Epithelial cell of proximal tubule (primary cell): ENCODE measurements around the gene GNAT1. TPM values are rescaled to one million over a fixed set of nuclear protein-coding genes. Genes with fewer than 3 reads are reported as not detected.

ENCODE experiments used
- DNase-seq: peaks from one replicate; pipeline ENCODE4 v3.0.0-alpha.2; 2011; ENCODE audit warnings: low read depth
- H3K4me3 ChIP-seq: 2 replicates; pipeline ENCODE4 v1.5.1; 2011; ENCODE audit warnings: low read depth, mild to moderate bottlenecking, low read length
- total RNA-seq: library from RNA; depleted of rRNA; stranded (reverse); fragments of >200 nt; gene quantifications from 2 replicates; pipeline ENCODE4 v1.2.3, GENCODE V29; 2015
- TF ChIP-seq, protein P1 (sequence below): conservative IDR thresholded peaks from 2 replicates; pipeline ENCODE4 v1.5.1; 2012; ENCODE audit warnings: low read depth, mild to moderate bottlenecking, low read length

The GNAT1 gene
- total RNA-seq, 1 donor from 2014 or later, result not detected

DNA sequence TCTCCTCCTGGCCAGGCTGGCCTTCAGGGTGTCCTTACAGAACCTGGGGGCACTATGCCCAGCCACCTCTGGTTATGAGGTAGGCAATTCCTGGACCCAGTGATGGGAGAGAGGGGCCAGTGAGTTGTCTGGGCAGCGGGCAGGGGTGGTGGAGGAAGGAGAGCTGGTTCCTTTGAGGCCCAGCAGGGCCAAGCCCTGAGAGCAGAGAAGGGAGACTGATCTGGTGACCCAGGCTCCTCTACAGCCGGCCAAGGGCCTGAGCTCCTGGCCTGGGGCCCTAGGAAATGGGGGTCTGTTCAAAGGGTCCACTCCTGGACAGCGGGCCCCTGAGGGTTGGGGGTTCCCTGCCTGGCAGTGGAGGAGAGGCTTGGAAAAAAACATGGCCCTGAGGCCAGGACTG, 21.6 kb downstream of the GNAT1 start:
- TF ChIP-seq, protein P1, sequence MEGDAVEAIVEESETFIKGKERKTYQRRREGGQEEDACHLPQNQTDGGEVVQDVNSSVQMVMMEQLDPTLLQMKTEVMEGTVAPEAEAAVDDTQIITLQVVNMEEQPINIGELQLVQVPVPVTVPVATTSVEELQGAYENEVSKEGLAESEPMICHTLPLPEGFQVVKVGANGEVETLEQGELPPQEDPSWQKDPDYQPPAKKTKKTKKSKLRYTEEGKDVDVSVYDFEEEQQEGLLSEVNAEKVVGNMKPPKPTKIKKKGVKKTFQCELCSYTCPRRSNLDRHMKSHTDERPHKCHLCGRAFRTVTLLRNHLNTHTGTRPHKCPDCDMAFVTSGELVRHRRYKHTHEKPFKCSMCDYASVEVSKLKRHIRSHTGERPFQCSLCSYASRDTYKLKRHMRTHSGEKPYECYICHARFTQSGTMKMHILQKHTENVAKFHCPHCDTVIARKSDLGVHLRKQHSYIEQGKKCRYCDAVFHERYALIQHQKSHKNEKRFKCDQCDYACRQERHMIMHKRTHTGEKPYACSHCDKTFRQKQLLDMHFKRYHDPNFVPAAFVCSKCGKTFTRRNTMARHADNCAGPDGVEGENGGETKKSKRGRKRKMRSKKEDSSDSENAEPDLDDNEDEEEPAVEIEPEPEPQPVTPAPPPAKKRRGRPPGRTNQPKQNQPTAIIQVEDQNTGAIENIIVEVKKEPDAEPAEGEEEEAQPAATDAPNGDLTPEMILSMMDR, result no peak
- no peak for DNase-seq
- H3K4me3 ChIP-seq, result no peak overlapping the region

DNA sequence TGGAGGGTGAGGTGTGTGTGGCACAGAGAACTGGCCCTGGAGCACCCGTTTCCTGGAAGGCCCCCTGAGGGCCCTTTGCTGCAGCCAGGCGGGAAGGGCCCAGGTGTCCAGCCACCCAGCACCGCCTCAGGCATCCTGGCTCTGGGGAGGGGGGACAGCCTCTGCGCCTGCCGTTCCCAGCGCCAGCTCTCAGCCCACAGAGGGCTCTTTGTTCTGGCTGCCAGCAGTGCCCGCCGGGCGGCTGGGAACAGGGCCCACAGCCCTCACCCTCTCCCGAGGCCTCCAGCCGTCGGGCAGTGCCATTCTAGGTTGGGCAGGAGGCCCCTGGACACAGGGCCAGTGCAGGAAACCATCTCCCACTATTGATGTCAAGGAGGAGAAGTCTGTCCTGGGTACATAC, 22.0 kb downstream of the GNAT1 start:
- TF ChIP-seq, protein P1, result no peak
- no peak for DNase-seq
- no peak overlapping the region for H3K4me3 ChIP-seq

DNA sequence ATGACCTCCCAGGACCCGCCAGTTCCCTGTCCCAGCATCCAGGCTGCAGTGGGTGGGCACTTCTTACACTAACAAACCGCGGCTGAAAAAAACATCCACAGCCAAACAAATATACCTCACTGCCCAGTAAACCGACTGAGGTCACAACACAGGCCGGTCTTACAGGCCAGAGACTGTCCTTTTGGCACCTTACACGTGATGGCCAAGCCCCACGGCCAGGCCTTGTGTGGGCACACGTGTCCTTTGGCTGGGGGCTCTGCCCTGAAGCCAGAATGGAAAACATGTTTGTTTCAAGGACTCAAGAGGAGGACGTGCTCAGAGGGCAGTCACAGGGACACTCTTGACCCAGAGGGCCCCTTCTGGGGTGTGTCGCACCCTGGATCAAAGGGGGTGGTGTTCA, 23.4 kb downstream of the GNAT1 start:
- no peak overlapping the region for H3K4me3 ChIP-seq
- no peak for DNase-seq
- TF ChIP-seq, protein P1, result no peak

DNA sequence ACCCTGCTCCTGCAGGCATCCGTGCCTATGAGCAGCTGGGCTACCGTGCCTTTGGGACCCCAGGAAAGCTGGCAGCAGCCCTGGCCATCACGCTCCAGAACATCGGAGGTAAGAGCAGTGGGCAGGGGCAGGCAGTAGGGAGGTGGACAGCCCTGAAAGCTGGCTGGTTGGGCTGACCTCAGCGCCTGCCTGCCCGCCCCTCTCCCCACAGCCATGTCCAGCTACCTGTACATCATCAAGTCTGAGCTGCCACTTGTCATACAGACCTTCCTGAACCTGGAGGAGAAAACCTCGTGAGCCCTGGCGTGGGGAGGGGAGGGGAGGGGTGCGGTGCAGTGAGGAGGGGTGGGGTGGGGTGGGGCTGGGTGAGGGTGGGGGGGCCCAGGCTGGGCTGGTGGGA, 24.1 kb downstream of the GNAT1 start:
- TF ChIP-seq, protein P1, result no peak
- no peak for DNase-seq
- no peak overlapping the region for H3K4me3 ChIP-seq

DNA sequence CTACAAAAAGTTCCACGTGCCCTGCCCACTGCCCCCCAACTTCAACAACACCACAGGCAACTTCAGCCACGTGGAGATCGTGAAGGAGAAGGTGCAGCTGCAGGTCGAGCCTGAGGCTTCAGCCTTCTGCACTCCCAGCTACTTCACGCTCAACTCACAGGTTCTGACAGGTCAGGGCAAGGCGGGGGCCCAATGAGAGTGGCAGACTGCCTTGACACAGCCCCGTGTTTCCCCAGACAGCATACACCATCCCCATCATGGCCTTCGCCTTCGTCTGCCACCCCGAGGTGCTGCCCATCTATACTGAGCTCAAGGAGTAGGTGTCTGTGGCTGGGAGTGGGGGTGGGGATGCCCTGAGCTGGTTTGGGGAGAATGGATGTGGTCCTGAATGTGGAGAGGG, 26.3 kb downstream of the GNAT1 start:
- no peak for DNase-seq
- H3K4me3 ChIP-seq, result no peak overlapping the region
- TF ChIP-seq, protein P1, result no peak

DNA sequence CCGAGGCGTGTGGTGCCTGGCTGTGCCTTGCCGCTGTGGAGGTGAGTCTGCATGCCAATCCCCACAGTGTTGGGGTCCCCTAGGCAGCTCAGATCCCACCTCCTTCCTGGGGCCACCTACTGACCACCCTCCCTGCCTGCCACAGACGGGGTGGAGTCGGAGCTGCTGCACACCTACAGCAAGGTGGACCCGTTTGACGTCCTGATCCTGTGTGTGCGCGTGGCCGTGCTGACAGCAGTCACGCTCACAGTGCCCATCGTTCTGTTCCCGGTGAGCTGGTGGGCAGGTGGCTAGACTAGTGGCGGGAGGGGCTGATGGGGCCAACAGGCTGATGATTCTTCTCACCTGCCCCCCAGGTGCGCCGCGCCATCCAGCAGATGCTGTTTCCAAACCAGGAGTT, 27.0 kb downstream of the GNAT1 start:
- no peak for DNase-seq
- TF ChIP-seq, protein P1, result no peak
- H3K4me3 ChIP-seq, result no peak overlapping the region

DNA sequence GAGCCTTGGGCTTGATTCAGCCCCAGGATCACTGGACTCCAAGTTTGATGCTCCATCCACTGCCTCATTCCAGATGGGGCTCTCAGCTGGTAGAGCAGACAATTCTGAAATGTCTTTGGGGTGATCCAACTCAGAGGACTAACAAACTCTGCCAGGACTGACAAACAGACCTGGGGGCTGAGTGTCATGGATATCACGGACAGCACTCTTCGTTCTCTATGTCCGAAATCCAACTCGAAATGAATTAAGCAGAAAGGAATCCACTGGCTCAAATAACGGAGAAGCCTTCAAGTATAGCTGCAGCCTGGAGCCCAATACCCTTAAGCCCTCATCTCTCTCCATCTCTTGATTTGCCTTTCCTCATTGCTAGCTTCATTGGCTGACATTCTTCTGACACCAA, 27.9 kb downstream of the GNAT1 start:
- DNase-seq, result no peak
- H3K4me3 ChIP-seq, result no peak overlapping the region
- TF ChIP-seq, protein P1, result no peak
